ENCODE measurements around the gene GPBAR1. TPM values are rescaled to one million over a fixed set of nuclear protein-coding genes. Genes with fewer than 3 reads are reported as not detected.

The GPBAR1 gene
- total RNA-seq, 2 experiments from 2014 or later = 0.14 to 0.19 TPM

DNA sequence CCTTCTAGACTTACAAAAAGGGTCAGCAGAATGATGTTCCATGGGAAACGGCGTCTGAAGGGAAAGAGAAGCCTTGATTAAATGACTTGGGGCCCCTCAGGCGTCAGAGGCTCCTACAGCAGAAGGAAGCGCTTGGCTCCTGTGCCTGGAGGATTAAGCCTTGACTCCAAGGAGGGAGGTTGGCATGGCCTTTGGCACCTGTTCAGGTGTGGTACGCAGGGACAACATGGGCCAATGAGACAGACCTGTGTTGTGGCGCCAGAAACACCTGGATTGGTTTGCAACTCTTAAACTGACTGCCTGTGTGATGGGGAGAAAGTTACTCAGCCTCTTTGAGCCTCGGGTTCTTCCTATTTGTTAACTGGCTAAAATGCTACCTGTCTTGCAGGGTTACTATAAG lies 17.1 kb downstream of the GPBAR1 start:
- Mint-ChIP-seq H3K36me3 (peaks cover 46% of the 10 kb centered on the region), H3K27me3 (no peaks in the 10 kb centered on the region), H3K27ac (peak overlapping the region; percentile 30), H3K9me3 (no peaks in the 10 kb centered on the region), H3K4me1 (ENCODE audit: low read depth) (peaks cover 7% of the 10 kb centered on the region), H3K4me3 (no peak overlapping the region)
- ChIA-PET POLR2A (interaction anchor here (8.4 kb wide), 1 partner anchor 10 kb away, joined by 115 read pairs; the partner anchor contains the start of gene TMBIM1), CTCF (no interaction called here)
- intact Hi-C loops (cut with micrococcal nuclease) = no loop called here
- no peak for DNase-seq

DNA sequence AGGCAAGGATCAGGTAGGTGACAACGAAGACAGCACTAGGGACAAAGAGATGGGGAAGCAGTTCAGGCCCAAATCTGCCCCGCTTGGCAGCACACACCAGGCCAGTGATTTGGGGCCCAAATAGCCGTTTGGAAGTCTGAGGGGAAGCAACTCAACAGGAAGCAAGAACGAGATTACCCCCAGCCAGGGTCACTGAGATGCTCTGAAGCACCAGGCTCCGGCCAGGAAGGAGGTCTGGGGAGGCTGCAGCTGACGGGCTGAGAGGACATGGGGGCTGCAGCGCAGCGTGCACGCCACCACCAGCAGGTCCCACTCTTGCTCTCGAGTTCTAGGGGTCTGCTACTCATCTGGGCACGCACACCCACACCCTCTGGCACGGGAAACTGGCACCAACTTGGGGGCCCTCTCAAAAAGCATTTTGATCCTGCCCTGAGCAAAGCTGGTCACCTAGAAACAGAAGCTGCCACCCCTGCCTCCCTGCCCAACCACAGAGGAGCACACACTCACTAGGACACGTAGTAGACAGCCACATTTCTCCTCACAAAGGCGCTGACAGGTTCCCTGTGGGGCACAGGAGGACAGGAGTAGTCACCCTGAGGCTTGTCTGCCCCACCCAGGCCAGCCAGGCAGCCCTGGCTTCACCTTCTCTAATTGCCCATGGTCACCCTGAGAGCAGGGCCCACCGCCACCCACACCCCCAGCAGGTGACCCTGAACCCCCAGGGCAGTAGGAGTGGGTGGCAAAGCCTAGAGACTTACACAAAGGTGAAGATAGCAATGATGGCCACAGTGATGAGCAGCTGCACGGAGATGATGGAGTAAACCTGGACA lies 17.9 kb downstream of the GPBAR1 start:
- ChIA-PET POLR2A (no interaction called here), CTCF (interaction anchor here (0.6 to 1.1 kb wide), 2 partner anchors 14 to 41 kb away, joined by 3 to 4 read pairs; partner anchors contain the start of gene TMBIM1)
- Mint-ChIP-seq H3K4me3 (no peak overlapping the region), H3K36me3 (peaks cover 46% of the 10 kb centered on the region), H3K4me1 (ENCODE audit: low read depth) (peaks cover 13% of the 10 kb centered on the region), H3K27ac (peak overlapping the region; percentile 30), H3K27me3 (no peaks in the 10 kb centered on the region), H3K9me3 (no peaks in the 10 kb centered on the region)
- no peak for DNase-seq
- intact Hi-C loops (cut with micrococcal nuclease) = no loop called here

DNA sequence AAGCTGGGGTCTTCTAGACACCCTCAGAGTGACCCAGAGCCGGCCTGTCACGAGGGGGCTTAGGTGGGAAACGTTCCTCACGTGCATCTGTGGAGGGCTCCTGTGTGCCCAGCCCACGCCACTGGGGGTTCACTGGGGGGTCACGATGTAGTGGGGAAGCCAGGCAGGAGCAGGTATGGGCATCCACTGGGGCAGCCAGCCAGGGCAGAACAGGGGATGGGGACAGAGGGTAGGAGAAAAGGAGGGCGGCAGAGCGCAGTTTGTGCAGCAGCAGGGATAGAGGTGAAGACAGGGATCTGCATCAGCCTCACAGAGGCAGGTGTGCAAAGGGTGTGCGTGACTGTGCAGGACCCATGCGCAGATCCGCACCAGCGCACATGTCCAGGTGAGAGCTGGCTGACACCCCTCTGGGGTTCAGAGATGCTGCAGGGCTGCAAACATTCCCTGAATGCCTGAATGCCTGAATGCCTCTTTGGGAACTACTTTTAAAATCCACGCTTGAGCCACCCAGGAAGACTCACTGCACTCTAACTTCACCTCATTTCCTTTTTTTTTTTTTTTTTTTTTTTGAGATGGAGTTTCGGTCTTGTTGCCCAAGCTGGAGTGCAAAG lies 19.6 kb downstream of the GPBAR1 start:
- no peaks in the 10 kb centered on the region for H3K9me3 Mint-ChIP-seq
- CTCF ChIA-PET = no interaction called here
- POLR2A ChIA-PET = no interaction called here
- no peak for DNase-seq
- intact Hi-C loops (cut with micrococcal nuclease) = loop anchor here (10.0 kb wide), 2 partner anchors 614 to 894 kb away; partner anchors contain the start of genes CNPPD1, RETREG2 and SLC23A3
- no peak overlapping the region for H3K27ac Mint-ChIP-seq
- H3K27me3 Mint-ChIP-seq = no peaks in the 10 kb centered on the region
- H3K36me3 Mint-ChIP-seq = peaks cover 39% of the 10 kb centered on the region
- peaks cover 29% of the 10 kb centered on the region for H3K4me1 Mint-ChIP-seq (ENCODE audit: low read depth)
- H3K4me3 Mint-ChIP-seq = no peak overlapping the region

DNA sequence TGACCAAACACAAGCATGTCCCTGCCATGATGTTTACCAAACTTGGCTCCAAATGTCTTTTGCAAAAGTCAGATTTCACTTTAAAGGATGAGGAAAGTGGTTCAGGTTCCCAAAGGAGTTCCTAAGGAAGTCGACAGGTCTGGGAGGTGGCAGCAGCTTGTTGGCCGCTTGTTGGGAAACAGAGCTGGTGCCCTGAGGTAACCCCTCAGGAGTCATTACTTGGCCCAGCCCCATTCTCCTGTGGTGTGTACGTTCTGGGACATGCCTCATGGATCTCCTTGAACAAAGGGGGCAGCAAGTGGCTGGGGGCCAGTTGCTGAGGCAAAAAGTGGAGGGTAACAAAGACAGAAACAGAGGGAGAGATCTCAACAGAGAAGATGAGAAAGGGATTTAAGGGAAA lies 20.6 kb downstream of the GPBAR1 start:
- peaks cover 32% of the 10 kb centered on the region for H3K36me3 Mint-ChIP-seq
- no peak overlapping the region for H3K4me3 Mint-ChIP-seq
- ChIA-PET CTCF (interaction anchor here (1.2 to 7.5 kb wide), 2 partner anchors 8 to 75 kb away, joined by 5 to 197 read pairs; partner anchors contain the start of genes AAMP, CATIP and PNKD), POLR2A (no interaction called here)
- no peak overlapping the region for H3K27ac Mint-ChIP-seq
- intact Hi-C loops (cut with micrococcal nuclease) = loop anchor here (10.0 kb wide), 2 partner anchors 613 to 893 kb away; partner anchors contain the start of genes CNPPD1, RETREG2 and SLC23A3
- peaks cover 40% of the 10 kb centered on the region for H3K4me1 Mint-ChIP-seq (ENCODE audit: low read depth)
- no peaks in the 10 kb centered on the region for H3K9me3 Mint-ChIP-seq
- no peak for DNase-seq
- no peaks in the 10 kb centered on the region for H3K27me3 Mint-ChIP-seq

DNA sequence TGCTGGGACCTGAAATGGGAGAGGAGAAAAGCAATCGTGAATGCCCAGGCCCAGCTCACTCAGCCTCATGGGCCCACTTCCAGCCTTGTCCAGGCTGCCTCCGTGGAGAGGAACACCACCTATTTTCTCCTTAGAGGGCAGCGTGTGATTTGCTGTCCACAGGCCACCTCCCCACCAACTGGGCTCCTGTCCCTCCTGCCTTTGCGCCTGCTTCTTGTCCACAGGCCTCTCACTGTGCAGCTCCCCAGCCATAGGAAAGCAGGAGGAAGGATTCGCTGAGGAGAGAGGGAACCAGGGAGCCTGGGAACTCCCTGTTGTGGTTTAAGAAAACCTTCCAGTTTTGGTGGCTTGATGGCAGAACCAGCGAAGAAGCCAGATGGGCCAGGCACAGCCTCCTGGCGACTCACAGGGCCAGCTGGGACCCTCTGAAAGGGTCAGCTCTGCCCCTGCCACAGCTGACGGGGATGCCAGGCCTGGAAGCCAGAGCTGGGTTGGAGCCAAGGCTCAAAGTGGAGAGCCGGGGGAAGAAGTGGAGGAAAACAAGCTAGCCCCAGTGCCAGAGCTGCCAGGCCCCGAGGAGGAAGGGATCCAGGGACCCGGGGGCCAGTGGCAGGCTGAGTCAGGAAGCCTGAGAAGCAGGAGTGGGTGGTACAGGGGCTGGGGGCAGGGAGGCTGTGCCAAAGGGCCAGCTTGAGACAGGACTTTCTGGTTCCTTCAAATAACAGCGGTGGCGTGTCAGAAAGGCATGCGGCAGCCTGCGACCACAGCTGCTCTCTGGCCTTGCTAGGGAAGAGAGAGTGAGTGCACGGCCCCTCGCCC lies 21.6 kb downstream of the GPBAR1 start:
- DNase-seq = no peak
- Mint-ChIP-seq H3K4me1 (ENCODE audit: low read depth) (peaks cover 49% of the 10 kb centered on the region), H3K27me3 (no peaks in the 10 kb centered on the region), H3K4me3 (no peak overlapping the region), H3K9me3 (no peaks in the 10 kb centered on the region), H3K27ac (peak overlapping the region; percentile 64), H3K36me3 (peaks cover 23% of the 10 kb centered on the region)
- ChIA-PET POLR2A (interaction anchor here (0.5 to 10.9 kb wide), 2 partner anchors 9 to 438 kb away, joined by 3 to 115 read pairs; partner anchors contain the start of genes AAMP and PNKD), CTCF (interaction anchor here (0.8 to 7.5 kb wide), 4 partner anchors 9 to 74 kb away, joined by 3 to 197 read pairs (median 4); partner anchors contain the start of genes AAMP, CATIP and PNKD)
- intact Hi-C loops (cut with micrococcal nuclease) = loop anchor here (10.0 kb wide), 2 partner anchors 612 to 892 kb away; partner anchors contain the start of genes CNPPD1, RETREG2 and SLC23A3

DNA sequence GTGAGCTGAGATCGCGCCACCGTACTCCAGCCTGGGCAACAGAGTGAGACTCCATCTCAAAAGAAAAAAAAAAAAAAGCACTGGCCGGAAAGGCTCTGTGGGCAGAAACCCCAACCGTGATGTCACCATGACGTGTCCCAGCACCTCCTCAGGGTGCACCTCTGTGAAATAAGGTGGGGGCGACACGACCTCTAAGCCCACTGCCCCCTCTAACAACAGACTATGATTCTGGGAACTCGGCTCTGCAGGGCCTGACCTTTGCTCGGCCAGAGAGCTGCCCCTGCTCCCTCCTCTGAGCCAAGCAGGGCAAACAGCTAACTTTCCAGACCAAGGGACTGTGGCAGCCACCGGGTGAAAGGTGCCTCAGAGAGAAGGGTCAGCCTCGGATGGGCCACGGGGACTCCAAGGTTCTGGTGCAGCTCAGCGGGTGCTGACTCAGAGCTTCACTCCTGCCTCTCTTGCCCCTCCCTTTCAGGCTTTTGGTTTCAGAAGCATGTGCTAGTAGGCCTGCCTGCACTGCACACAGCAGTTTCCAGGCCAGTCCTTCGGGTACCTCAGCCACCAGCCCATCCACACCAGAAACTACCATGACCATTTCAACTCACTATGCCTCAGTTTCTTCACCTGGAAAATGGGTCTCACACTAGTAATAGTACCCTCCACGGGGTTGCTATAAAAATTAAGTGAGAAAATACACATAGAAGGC lies 23.4 kb downstream of the GPBAR1 start:
- no peaks in the 10 kb centered on the region for H3K9me3 Mint-ChIP-seq
- DNase-seq = peak; percentile 85
- H3K27me3 Mint-ChIP-seq = no peaks in the 10 kb centered on the region
- intact Hi-C loops (cut with micrococcal nuclease) = loop anchor here (10.0 kb wide), 2 partner anchors 611 to 891 kb away; partner anchors contain the start of genes CNPPD1, RETREG2 and SLC23A3
- H3K27ac Mint-ChIP-seq = peak overlapping the region; percentile 98
- ChIA-PET POLR2A (interaction anchor here (10.9 kb wide), 1 partner anchor 11 kb away, joined by 115 read pairs; the partner anchor contains the start of genes AAMP and PNKD), CTCF (interaction anchor here (0.7 to 7.5 kb wide), 5 partner anchors 8 to 216 kb away, joined by 3 to 197 read pairs (median 4); partner anchors contain the start of genes AAMP, PNKD and TMBIM1)
- H3K4me1 Mint-ChIP-seq (ENCODE audit: low read depth) = peaks cover 65% of the 10 kb centered on the region
- peaks cover 16% of the 10 kb centered on the region for H3K36me3 Mint-ChIP-seq
- peak overlapping the region; percentile 59 for H3K4me3 Mint-ChIP-seq

DNA sequence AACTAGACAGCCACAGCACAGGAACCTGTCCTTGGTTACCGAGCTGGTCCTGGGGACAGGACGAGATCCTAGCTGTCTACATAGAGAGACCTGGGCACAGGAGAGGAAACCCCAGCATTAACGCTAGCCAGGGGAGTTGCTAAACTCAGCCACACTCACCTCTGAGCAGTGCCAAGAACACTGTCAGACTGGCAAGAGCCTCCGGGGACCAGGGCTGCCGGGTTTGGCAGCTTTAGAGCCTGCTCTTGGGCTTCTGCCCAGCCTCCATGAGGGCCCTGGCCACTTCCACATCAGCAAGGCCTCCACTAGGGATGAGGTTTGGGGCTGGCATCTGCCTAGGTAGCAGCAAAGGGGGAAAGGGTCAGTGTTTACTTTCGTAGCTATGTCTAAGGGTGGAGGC lies 24.8 kb downstream of the GPBAR1 start:
- CTCF ChIA-PET = interaction anchor here (0.6 to 7.5 kb wide), 4 partner anchors 13 to 96 kb away, joined by 3 to 197 read pairs (median 4); partner anchors contain the start of genes AAMP and PNKD
- POLR2A ChIA-PET = interaction anchor here (1.4 to 10.9 kb wide), 3 partner anchors 12 to 69 kb away, joined by 4 to 115 read pairs (median 5); partner anchors contain the start of genes AAMP, ARPC2 and PNKD
- H3K4me3 Mint-ChIP-seq = peak overlapping the region; percentile 82
- no peak for DNase-seq
- peak overlapping the region; percentile 98 for H3K27ac Mint-ChIP-seq
- H3K4me1 Mint-ChIP-seq (ENCODE audit: low read depth) = peaks cover 77% of the 10 kb centered on the region
- H3K9me3 Mint-ChIP-seq = no peaks in the 10 kb centered on the region
- H3K36me3 Mint-ChIP-seq = peaks cover 6% of the 10 kb centered on the region
- H3K27me3 Mint-ChIP-seq = no peaks in the 10 kb centered on the region
- intact Hi-C loops (cut with micrococcal nuclease) = loop anchor here (1.0 to 10.0 kb wide), 5 partner anchors 13 to 889 kb away; partner anchors contain the start of genes CNOT9, CNPPD1, RETREG2 and SLC23A3

DNA sequence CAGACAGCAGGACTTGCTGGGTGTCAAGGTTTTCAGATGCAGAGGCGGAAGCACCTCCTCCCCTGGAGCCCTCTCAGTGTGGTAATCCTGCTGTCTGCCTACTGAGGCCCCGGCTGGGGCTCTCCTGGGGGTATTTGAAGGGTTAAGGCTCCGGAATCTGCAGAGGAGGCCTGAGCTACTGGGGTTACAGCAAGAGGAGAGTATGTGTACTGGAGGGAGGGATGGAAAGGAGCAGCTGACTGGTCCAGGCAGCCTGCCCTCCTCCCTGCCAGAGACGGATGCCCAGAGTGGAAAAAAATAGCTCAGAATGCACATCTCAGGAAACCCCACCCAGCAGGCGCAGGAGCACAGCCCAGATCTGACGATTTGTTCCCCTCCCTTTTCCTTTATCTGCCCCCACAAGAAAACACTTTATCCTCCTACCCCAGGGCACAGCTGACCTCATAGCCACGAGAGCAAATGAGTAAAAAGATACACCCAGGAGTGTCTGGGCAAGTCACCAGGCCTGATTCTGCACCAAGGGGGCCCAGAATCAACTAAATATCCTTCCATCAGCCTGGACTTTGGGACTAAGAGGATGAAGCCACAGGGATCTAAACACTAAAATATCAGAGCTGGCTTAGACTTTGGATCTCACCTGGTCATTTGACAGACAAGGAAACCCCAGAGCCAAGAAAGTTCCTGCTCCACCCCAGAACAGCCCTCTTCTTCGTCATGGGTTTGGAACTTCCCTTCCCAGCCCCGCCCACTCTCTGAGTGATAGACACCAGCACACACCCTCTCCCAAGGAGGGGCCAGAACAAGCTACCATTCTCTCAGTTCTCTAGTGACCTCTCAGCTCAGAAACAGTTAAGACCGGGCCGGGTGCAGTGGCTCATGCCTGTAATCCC lies 26.0 kb downstream of the GPBAR1 start:
- ChIA-PET CTCF (interaction anchor here (0.7 to 7.5 kb wide), 14 partner anchors 12 to 590 kb away, joined by 3 to 197 read pairs (median 3); partner anchors contain the start of genes AAMP, CATIP, PNKD and TTLL4), POLR2A (interaction anchor here (1.0 to 10.9 kb wide), 6 partner anchors 13 to 118 kb away, joined by 4 to 115 read pairs (median 5); partner anchors contain the start of genes AAMP, ARPC2 and PNKD)
- Mint-ChIP-seq H3K36me3 (peaks cover 2% of the 10 kb centered on the region), H3K27me3 (no peaks in the 10 kb centered on the region), H3K27ac (peak overlapping the region; percentile 98), H3K9me3 (no peaks in the 10 kb centered on the region), H3K4me1 (ENCODE audit: low read depth) (peaks cover 81% of the 10 kb centered on the region), H3K4me3 (peak overlapping the region; percentile 82)
- DNase-seq = peak; percentile 92
- intact Hi-C loops (cut with micrococcal nuclease) = loop anchor here (1.0 to 10.0 kb wide), 7 partner anchors 15 to 888 kb away; partner anchors contain the start of genes CNOT9, CNPPD1, RETREG2 and SLC23A3

DNA sequence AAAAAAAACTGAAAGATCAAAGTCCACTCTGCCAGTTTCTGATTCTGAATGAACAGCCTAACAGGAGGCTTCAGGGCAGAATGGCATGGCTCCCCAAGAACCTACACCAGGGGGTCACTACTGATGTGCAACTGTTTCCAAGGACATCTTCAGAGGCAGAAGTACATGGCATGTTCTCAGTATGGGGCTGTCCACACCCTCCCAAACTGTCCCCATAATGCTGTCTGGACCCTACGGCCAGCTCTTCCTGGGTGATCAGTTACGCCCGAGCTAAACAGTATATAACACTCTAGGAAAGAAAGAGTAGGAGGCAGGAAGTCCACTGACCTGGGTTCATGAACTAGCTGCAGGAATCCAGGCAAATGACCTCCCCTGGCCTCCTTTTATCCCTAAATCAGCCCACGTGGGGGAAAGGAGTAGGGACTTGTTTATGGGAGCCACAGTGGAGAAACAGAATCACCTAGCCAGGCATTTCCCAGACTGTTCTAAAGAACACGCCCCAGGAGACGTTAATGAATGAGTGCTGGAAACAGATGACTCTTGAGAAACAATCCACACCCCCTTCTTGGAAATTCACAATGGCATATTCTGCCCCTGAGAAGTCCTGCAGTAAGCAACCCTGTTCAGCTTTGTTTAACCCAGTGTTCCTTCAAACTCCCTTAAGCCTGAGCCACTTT lies 29.0 kb downstream of the GPBAR1 start:
- ChIA-PET POLR2A (interaction anchor here (10.9 kb wide), 1 partner anchor 16 kb away, joined by 115 read pairs; the partner anchor contains the start of genes AAMP and PNKD), CTCF (interaction anchor here (2.1 to 12.2 kb wide), 5 partner anchors 12 to 67 kb away, joined by 5 to 119 read pairs (median 13); partner anchors contain the start of genes AAMP, CATIP and PNKD)
- Mint-ChIP-seq H3K27me3 (no peaks in the 10 kb centered on the region), H3K36me3 (no peaks in the 10 kb centered on the region), H3K27ac (peak overlapping the region; percentile 89), H3K9me3 (no peaks in the 10 kb centered on the region), H3K4me3 (peak overlapping the region; percentile 80), H3K4me1 (ENCODE audit: low read depth) (peaks cover 70% of the 10 kb centered on the region)
- DNase-seq = peak; percentile 18
- intact Hi-C loops (cut with micrococcal nuclease) = loop anchor here (5.0 to 10.0 kb wide), 4 partner anchors 293 to 885 kb away; partner anchors contain the start of genes CNPPD1, RETREG2 and SLC23A3
